H1 (cell line): ENCODE results near the gene DPYSL4. TPM values are rescaled to one million over a fixed set of nuclear protein-coding genes. Genes with fewer than 3 reads are reported as not detected.

Experiments
- NANOG ChIP-seq: IDR thresholded peaks from 2 replicates; pipeline ENCODE4 v1.6.1; 2011; ENCODE audit warnings: low read length, low read depth, mild to moderate bottlenecking, inconsistent platforms; ENCODE audit not compliant: insufficient read depth, poor library complexity, severe bottlenecking
- POU5F1 ChIP-seq: IDR thresholded peaks from 2 replicates; pipeline ENCODE4 v1.6.1; 2011; ENCODE audit warnings: low read depth, mild to moderate bottlenecking, low read length, moderate library complexity
- SIX5 ChIP-seq: IDR thresholded peaks from 2 replicates; pipeline ENCODE4 v1.6.1; 2011; ENCODE audit warnings: mild to moderate bottlenecking, low read depth, low read length
- SRF ChIP-seq: IDR thresholded peaks from 2 replicates; pipeline ENCODE4 v1.6.1; 2011; ENCODE audit warnings: mild to moderate bottlenecking, low read depth, low read length, moderate library complexity
- TAF7 ChIP-seq: optimal IDR thresholded peaks from 2 replicates; pipeline ENCODE3; 2011; ENCODE audit warnings: low read depth, mild to moderate bottlenecking, inconsistent platforms, low read length, moderate library complexity, borderline replicate concordance
- polyA plus RNA-seq, 7 experiments: library from polyadenylated mRNA; depleted of rRNA in 3 of 7; stranded (reverse) in 5 of 7; unstranded in 2 of 7; fragments of >200 nt in 5 of 7; fragments of 200-250 nt in 2 of 7; gene quantifications; 1 replicate in 5 of 7; 2 replicates in 1 of 7; 4 replicates in 1 of 7; pipeline versions ENCODE4 v1.2.1 to v1.2.3, GENCODE V29; 2011 to 2013; ENCODE audit warnings: missing spikeins in 2 of 7, mixed read lengths in 2 of 7
- total RNA-seq: library from RNA; stranded (reverse); fragmentation: NEBNext Ultra II Directional; extraction: Animal tissue kit (Norgen Biotek cat#: 25700); gene quantifications from 2 replicates; pipeline ENCODE4 v1.2.1, GENCODE V29; 2021

DPYSL4 gene
- total and polyA plus RNA-seq, 2 of the 8 experiments (the other 6 are each of a cell fraction or from before 2014, with no cell fraction given): 12.9 to 15.2 TPM

DNA sequence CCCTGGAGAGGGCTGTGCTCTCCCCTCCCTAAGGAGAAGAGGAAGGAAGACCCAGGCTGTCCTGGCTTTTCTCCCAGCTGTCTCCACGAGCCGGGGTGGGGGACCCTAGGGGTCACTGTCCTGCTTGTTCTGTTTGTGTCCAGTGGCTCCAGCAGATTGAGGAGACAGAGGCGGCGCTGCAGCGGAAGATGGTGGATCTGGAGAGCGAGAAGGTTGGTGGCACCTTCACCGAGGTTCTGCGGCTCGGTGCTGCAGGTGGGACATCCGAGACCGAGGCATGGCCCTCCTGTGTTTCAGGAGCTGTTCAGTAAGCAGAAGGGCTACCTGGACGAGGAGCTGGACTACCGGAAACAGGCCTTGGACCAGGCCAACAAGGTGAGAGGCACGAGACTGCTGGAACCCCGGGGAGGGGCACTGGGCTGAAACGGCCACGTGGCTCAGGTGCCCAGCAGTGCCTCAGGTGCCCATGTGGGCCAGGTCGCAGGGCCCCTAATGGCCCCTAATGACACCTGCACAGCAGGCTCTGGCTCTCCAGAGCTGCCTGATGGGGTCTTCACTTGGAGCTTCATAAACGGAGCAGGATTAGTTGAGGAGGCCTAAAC is 33.0 kb upstream of the DPYSL4 start (continued):
- TF ChIP-seq SRF: no peak
- TF ChIP-seq NANOG: no peak
- no peak for TF ChIP-seq TAF7
- no peak for TF ChIP-seq SIX5
- no peak for TF ChIP-seq POU5F1
